H1 (cell line): Measurements from ENCODE around the gene DMBX1. TPM values are rescaled to one million over a fixed set of nuclear protein-coding genes. Genes with fewer than 3 reads are reported as not detected.

Experiments
- CTCF ChIA-PET: fragments of 300-600 bp; sonication (Branson Sonifier 250); formaldehyde crosslinking; loops from one replicate; lab custom pipeline; 2021; ENCODE audit not compliant: partially characterized antibody; lab: Charles Lee
- POLR2A ChIA-PET: fragments of 300-600 bp; sonication (Branson Sonifier 250); formaldehyde crosslinking; loops from one replicate; lab custom pipeline; 2021; ENCODE audit warnings: inconsistent platforms; ENCODE audit not compliant: partially characterized antibody; lab: Charles Lee
- DNase-seq, 2 experiments: peaks; one replicate each; pipeline versions ENCODE4 v3.0.0 to v3.0.0-alpha.2; 2010 to 2022; ENCODE audit warnings: low spot score in 2 of 2, low read depth in 1 of 2, mixed read lengths in 1 of 2
- FAIRE-seq: peaks from 2 replicates; lab custom pipeline; 2011; peaks lifted over from hg19 to GRCh38; lab: Jason Lieb, UNC
- H2AFZ ChIP-seq: 2 replicates; pipeline ENCODE4 v1.8.1; 2012; ENCODE audit warnings: low read length, inconsistent platforms
- H2AK5ac ChIP-seq: 2 replicates; pipeline ENCODE4 v1.6.1; 2013; ENCODE audit warnings: low read depth, low read length
- H2BK120ac ChIP-seq: replicated peaks from 2 replicates; pipeline ENCODE3; 2013; ENCODE audit warnings: low read depth, low read length, inconsistent platforms
- H2BK12ac ChIP-seq: 2 replicates; pipeline ENCODE4 v1.6.1; 2013; ENCODE audit warnings: low read depth, low read length
- H2BK15ac ChIP-seq: 2 replicates; pipeline ENCODE4 v1.6.1; 2013; ENCODE audit warnings: low read length
- H2BK20ac ChIP-seq: 2 replicates; pipeline ENCODE4 v1.6.1; 2013; ENCODE audit warnings: low read length
- H2BK5ac ChIP-seq: 2 replicates; pipeline ENCODE4 v1.6.1; 2013; ENCODE audit warnings: low read depth, low read length
- H3K14ac ChIP-seq: 2 replicates; pipeline ENCODE4 v1.6.1; 2013; ENCODE audit warnings: inconsistent platforms; ENCODE audit not compliant: insufficient read length
- H3K18ac ChIP-seq: 2 replicates; pipeline ENCODE4 v1.6.1; 2013; ENCODE audit warnings: low read length; ENCODE audit errors: extremely low read depth
- H3K23ac ChIP-seq: 2 replicates; pipeline ENCODE4 v1.6.1; 2013; ENCODE audit warnings: inconsistent platforms; ENCODE audit not compliant: insufficient read length
- H3K23me2 ChIP-seq: 2 replicates; pipeline ENCODE4 v1.6.1; 2013; ENCODE audit warnings: low read depth, low read length
- H3K27ac ChIP-seq: 2 replicates; pipeline ENCODE4 v1.6.1; 2011; ENCODE audit warnings: low read depth, low read length, inconsistent platforms
- H3K27me3 ChIP-seq, 4 experiments: replicated peaks in 1 of 4; 1 replicate in 1 of 4; 2 replicates in 3 of 4; pipeline versions ENCODE4 v1.6.1 to v1.8.1; 2011 to 2013; ENCODE audit warnings: low read length in 3 of 4, mild to moderate bottlenecking in 3 of 4, inconsistent platforms in 2 of 4, mixed read lengths in 2 of 4, moderate library complexity in 1 of 4; ENCODE audit not compliant: control insufficient read depth in 3 of 4, insufficient read depth in 3 of 4; ENCODE audit errors: extremely low read depth in 1 of 4
- H3K36me3 ChIP-seq, 4 experiments: 2 replicates each; pipeline versions ENCODE4 v1.6.1 to v1.8.1; 2011 to 2013; ENCODE audit warnings: mild to moderate bottlenecking in 4 of 4, low read length in 3 of 4, moderate library complexity in 2 of 4, control low read depth in 1 of 4, inconsistent platforms in 1 of 4; ENCODE audit not compliant: insufficient read depth in 4 of 4, control insufficient read depth in 2 of 4
- H3K4ac ChIP-seq: replicated peaks from 2 replicates; pipeline ENCODE3; 2013; ENCODE audit warnings: low read length, low read depth, mixed read lengths, inconsistent platforms; ENCODE audit not compliant: insufficient read length
- H3K4me1 ChIP-seq, 4 experiments: replicated peaks in 1 of 4; 1 replicate in 1 of 4; 2 replicates in 3 of 4; pipeline versions ENCODE4 v1.6.1 to v1.8.1; 2011 to 2013; ENCODE audit warnings: low read length in 3 of 4, inconsistent platforms in 2 of 4, mixed read lengths in 1 of 4; ENCODE audit not compliant: insufficient read depth in 4 of 4, control insufficient read depth in 3 of 4
- H3K4me2 ChIP-seq, 2 experiments: 2 replicates each; pipeline versions ENCODE4 v1.6.1 to v1.8.1; 2011 to 2013; ENCODE audit warnings: low read depth in 2 of 2, low read length in 2 of 2, control low read depth in 1 of 2, inconsistent platforms in 1 of 2, mild to moderate bottlenecking in 1 of 2; ENCODE audit not compliant: insufficient read depth in 1 of 2
- H3K4me3 ChIP-seq, 4 experiments: fragments of 200-600, 300-600 bp in 1 of 4; sonication (generic), shearing (Covaris generic), sonication (Bioruptor Twin) in 1 of 4; 2 replicates each; pipeline versions ENCODE4 v1.5.1 to v1.8.1; 2011 to 2016; ENCODE audit warnings: low read length in 4 of 4, low read depth in 3 of 4, control low read depth in 2 of 4, inconsistent platforms in 2 of 4, mild to moderate bottlenecking in 2 of 4, mixed read lengths in 1 of 4, moderate library complexity in 1 of 4; ENCODE audit not compliant: insufficient read depth in 2 of 4; ENCODE audit errors: extremely low read depth in 1 of 4
- H3K56ac ChIP-seq: replicated peaks from 2 replicates; pipeline ENCODE3; 2013; ENCODE audit warnings: low read depth, mild to moderate bottlenecking, mixed read lengths, low read length, inconsistent platforms; ENCODE audit not compliant: insufficient read length
- H3K79me1 ChIP-seq: 2 replicates; pipeline ENCODE4 v1.6.1; 2013; ENCODE audit warnings: low read depth, low read length, control low read depth
- H3K79me2 ChIP-seq, 2 experiments: 2 replicates each; pipeline versions ENCODE4 v1.6.1 to v1.8.1; 2012 to 2013; ENCODE audit warnings: low read length in 2 of 2, mild to moderate bottlenecking in 2 of 2, inconsistent platforms in 1 of 2; ENCODE audit not compliant: insufficient read depth in 2 of 2, control insufficient read depth in 1 of 2
- H3K9ac ChIP-seq, 4 experiments: replicated peaks in 1 of 4; 1 replicate in 1 of 4; 2 replicates in 3 of 4; pipeline versions ENCODE4 v1.6.1 to v1.8.1; 2011 to 2013; ENCODE audit warnings: low read depth in 3 of 4, low read length in 3 of 4, control low read depth in 2 of 4, mild to moderate bottlenecking in 2 of 4, moderate library complexity in 2 of 4, inconsistent platforms in 1 of 4; ENCODE audit errors: extremely low read depth in 1 of 4
- H3K9me3 ChIP-seq, 2 experiments: 2 replicates each; pipeline versions ENCODE4 v1.6.1 to v1.8.1; 2012 to 2013; ENCODE audit warnings: mild to moderate bottlenecking in 2 of 2, moderate library complexity in 2 of 2, control low read depth in 1 of 2, inconsistent platforms in 1 of 2, low read depth in 1 of 2, low read length in 1 of 2, mixed read lengths in 1 of 2; ENCODE audit not compliant: insufficient read depth in 2 of 2
- H4K20me1 ChIP-seq, 2 experiments: replicated peaks in 1 of 2; 2 replicates each; pipeline versions ENCODE3 to v1.8.1; 2011 to 2013; ENCODE audit warnings: inconsistent platforms in 2 of 2, low read length in 2 of 2, mild to moderate bottlenecking in 1 of 2; ENCODE audit not compliant: insufficient read depth in 2 of 2, control insufficient read depth in 1 of 2
- H4K5ac ChIP-seq: 2 replicates; pipeline ENCODE4 v1.6.1; 2013; ENCODE audit warnings: low read length, low read depth, mixed read lengths, inconsistent platforms; ENCODE audit not compliant: insufficient read length
- H4K8ac ChIP-seq: 2 replicates; pipeline ENCODE4 v1.8.0; 2013; ENCODE audit warnings: mild to moderate bottlenecking, moderate library complexity, low read length, inconsistent platforms; ENCODE audit not compliant: insufficient read depth; ENCODE audit errors: extremely low read depth
- H4K91ac ChIP-seq: replicated peaks from 2 replicates; pipeline ENCODE3; 2013; ENCODE audit warnings: low read length, mixed read lengths, inconsistent platforms; ENCODE audit not compliant: insufficient read length
- ATF3 ChIP-seq: IDR thresholded peaks from 2 replicates; pipeline ENCODE4 v1.6.1; 2011; ENCODE audit warnings: low read depth, mild to moderate bottlenecking, low read length; ENCODE audit not compliant: insufficient read depth
- CHD1 ChIP-seq: IDR thresholded peaks from 2 replicates; pipeline ENCODE4 v1.6.1; 2012; ENCODE audit warnings: low read depth, low read length, improper control_type of control experiment
- E2F6 ChIP-seq: IDR thresholded peaks from 2 replicates; pipeline ENCODE4 v1.6.1; 2012; ENCODE audit warnings: inconsistent platforms
- HDAC2 ChIP-seq, 2 experiments: fragments of 300-600 bp in 1 of 2; sonication (generic) in 1 of 2; IDR thresholded peaks; 2 replicates each; pipeline ENCODE4 v1.6.1; 2011 to 2012; ENCODE audit warnings: low read depth in 2 of 2, low read length in 2 of 2, mild to moderate bottlenecking in 2 of 2, moderate library complexity in 2 of 2, borderline replicate concordance in 1 of 2, inconsistent platforms in 1 of 2
- JUN ChIP-seq: IDR thresholded peaks from 2 replicates; pipeline ENCODE4 v1.6.1; 2011; ENCODE audit warnings: low read depth, mild to moderate bottlenecking, improper control_type of control experiment, low read length
- JUND ChIP-seq: IDR thresholded peaks from 2 replicates; pipeline ENCODE4 v1.6.1; 2011; ENCODE audit warnings: mild to moderate bottlenecking, improper control_type of control experiment, low read length
- MAX ChIP-seq: IDR thresholded peaks from 2 replicates; pipeline ENCODE4 v1.6.1; 2012; ENCODE audit warnings: inconsistent platforms
- SUZ12 ChIP-seq: fragments of 200-600 bp; sonication (generic); IDR thresholded peaks from 2 replicates; pipeline ENCODE4 v1.6.1; 2012; ENCODE audit warnings: mild to moderate bottlenecking, inconsistent platforms, low read length, moderate library complexity, mixed read lengths
- USF2 ChIP-seq: IDR thresholded peaks from 2 replicates; pipeline ENCODE4 v1.6.1; 2011; ENCODE audit warnings: low read length, improper control_type of control experiment
- ZNF274 ChIP-seq: IDR thresholded peaks from 2 replicates; pipeline ENCODE4 v1.7.0; 2012; ENCODE audit warnings: low read length, borderline replicate concordance; ENCODE audit errors: extremely low read depth
- WGBS, 2 experiments: shearing (Covaris generic) in 1 of 2; methylation state at CpG; one replicate each; pipeline versions ENCODE4 v1.1.6 to v1.1.7; 2013 to 2015; ENCODE audit warnings: low lambda C conversion rate in 2 of 2, mixed read lengths in 2 of 2, inconsistent platforms in 1 of 2, low coverage in 1 of 2, missing lambda C conversion rate in 1 of 2; ENCODE audit not compliant: insufficient replicate concordance in 2 of 2, insufficient coverage in 1 of 2, insufficient read length in 1 of 2; ENCODE audit errors: extremely low coverage in 1 of 2, missing lambda C conversion rate in 1 of 2; 5-methylcytosine and 5-hydroxymethylcytosine counted together
- polyA plus RNA-seq, 7 experiments: library from polyadenylated mRNA; depleted of rRNA in 3 of 7; stranded (reverse) in 5 of 7; unstranded in 2 of 7; fragments of >200 nt in 5 of 7; fragments of 200-250 nt in 2 of 7; gene quantifications; 1 replicate in 5 of 7; 2 replicates in 1 of 7; 4 replicates in 1 of 7; pipeline versions ENCODE4 v1.2.1 to v1.2.3, GENCODE V29; 2011 to 2013; ENCODE audit warnings: missing spikeins in 2 of 7, mixed read lengths in 2 of 7
- total RNA-seq: library from RNA; stranded (reverse); fragmentation: NEBNext Ultra II Directional; extraction: Animal tissue kit (Norgen Biotek cat#: 25700); gene quantifications from 2 replicates; pipeline ENCODE4 v1.2.1, GENCODE V29; 2021

The DMBX1 gene
- total and polyA plus RNA-seq, 2 of the 8 experiments (the other 6 are each of a cell fraction or from before 2014, with no cell fraction given), result 0.23 to 0.30 TPM

- Histone ChIP-seq H3K27ac (no peak overlapping the region), H3K23ac (no peak overlapping the region), H2BK5ac (no peak overlapping the region), H3K18ac (peak overlapping the region; percentile 44; the same call in 1 of the 2 replicates), H3K4me2 (no peak overlapping the region), H3K4me1 (peaks cover 3 to 14% (median 10%) of the 10 kb centered on the region in 4 experiments), H3K27me3 (peaks cover 0 to 47% (median 42%) of the 10 kb centered on the region in 4 experiments; a peak in 6 of 7 replicates), H3K9ac (no peak overlapping the region), H3K9me3 (no peaks in the 10 kb centered on the region), H4K91ac (no peak overlapping the region), H2AK5ac (no peak overlapping the region), H2BK12ac (peak overlapping the region; percentile 55; the same call in 1 of the 2 replicates), H3K23me2 (no peaks in the 10 kb centered on the region), H2BK120ac (no peak overlapping the region), H3K36me3 (no peaks in the 10 kb centered on the region), H2BK20ac (peak overlapping the region; percentile 72; the same call in 1 of the 2 replicates), H3K79me1 (no peaks in the 10 kb centered on the region), H3K4ac (no peak overlapping the region), H2BK15ac (peak overlapping the region; percentile 92; the same call in 1 of the 2 replicates), H4K8ac (no peak overlapping the region; the same call in 1 of the 2 replicates), H3K14ac (no peak overlapping the region), H4K5ac (no peak overlapping the region), H3K4me3 (no peak overlapping the region), H3K56ac (no peak overlapping the region), H3K79me2 (no peaks in the 10 kb centered on the region), H2AFZ (no peak overlapping the region), H4K20me1 (peaks cover 2 to 4% of the 10 kb centered on the region in 2 experiments)
- POLR2A ChIA-PET, result interaction anchor here (1.6 kb wide), 1 partner anchor 26 kb away, joined by 3 read pairs; no protein-coding TSS in a partner anchor
- DNase-seq, result no peak
- FAIRE-seq, result no peak
- WGBS, 2 experiments, result 88% methylated on average over 1 of the region's 2 CpGs; no CpG with 5 or more reads in 1 of the 2 experiments
- CTCF ChIA-PET, result interaction anchor here (0.6 to 35.6 kb wide), 23 partner anchors 8 to 154 kb away, joined by 3 to 1068 read pairs (median 6); partner anchors contain the start of genes KNCN and MOB3C
- TF ChIP-seq JUND (no peak), HDAC2 (IDR thresholded peaks at IDR 0.05; ENCODE audit: borderline replicate concordance in 1 of 2, low read depth in 2 of 2, low read length in 2 of 2) (no peak), ZNF274 (no peak), ATF3 (no peak), JUN (no peak), MAX (no peak), E2F6 (no peak), CHD1 (no peak), USF2 (no peak), SUZ12 (no peak)
These were observed 13.0 kb upstream of the DMBX1 start for GRCh38 chr1:46476673-46477072.
